ENCODE results near the gene SPEF2.

Gene SPEF2

DNA sequence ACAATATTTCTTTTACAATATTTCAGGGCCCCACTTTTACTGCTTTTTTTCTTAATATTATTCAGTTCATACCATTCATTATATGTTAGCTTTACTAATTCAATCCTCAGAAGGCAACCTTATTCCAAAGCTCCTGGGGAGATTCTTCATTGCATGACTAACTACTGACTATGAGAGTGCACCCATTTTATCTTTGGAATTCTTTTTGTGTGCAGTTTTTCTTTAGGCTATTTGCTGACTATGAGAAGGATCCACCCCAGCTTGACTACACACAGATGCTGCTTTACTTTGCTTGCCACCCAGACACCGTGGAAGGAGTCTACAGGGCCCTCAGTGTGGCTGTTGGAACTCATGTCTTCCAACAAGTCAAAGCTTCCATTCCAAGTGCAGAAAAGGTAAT lies 182.1 kb downstream of the SPEF2 start:
- no peak overlapping the region for H3K4me3 ChIP-seq
- no peak for TF ChIP-seq CTCF (IDR thresholded peaks at IDR 0.05)
- H3K27ac ChIP-seq = no peak overlapping the region
- intact Hi-C loops (cut with DNase I; ENCODE audit: low total_unique reads) = no loop called here
- H3K27me3 ChIP-seq = no peaks in the 10 kb centered on the region
- no peak for DNase-seq
- no peaks in the 10 kb centered on the region for H3K36me3 ChIP-seq
- no peaks in the 10 kb centered on the region for H3K9me3 ChIP-seq
- H3K4me1 ChIP-seq = no peaks in the 10 kb centered on the region

GRCh38 chr5:35803191-35803651 lies 185.6 kb downstream of the SPEF2 start:
- intact Hi-C loops (cut with DNase I; ENCODE audit: low total_unique reads) = no loop called here
- TF ChIP-seq CTCF (IDR thresholded peaks at IDR 0.05) = no peak
- H3K4me1 ChIP-seq = no peaks in the 10 kb centered on the region
- H3K36me3 ChIP-seq = no peaks in the 10 kb centered on the region
- no peak overlapping the region for H3K27ac ChIP-seq
- H3K9me3 ChIP-seq = no peaks in the 10 kb centered on the region
- no peak for DNase-seq
- H3K4me3 ChIP-seq = no peak overlapping the region
- no peaks in the 10 kb centered on the region for H3K27me3 ChIP-seq

DNA sequence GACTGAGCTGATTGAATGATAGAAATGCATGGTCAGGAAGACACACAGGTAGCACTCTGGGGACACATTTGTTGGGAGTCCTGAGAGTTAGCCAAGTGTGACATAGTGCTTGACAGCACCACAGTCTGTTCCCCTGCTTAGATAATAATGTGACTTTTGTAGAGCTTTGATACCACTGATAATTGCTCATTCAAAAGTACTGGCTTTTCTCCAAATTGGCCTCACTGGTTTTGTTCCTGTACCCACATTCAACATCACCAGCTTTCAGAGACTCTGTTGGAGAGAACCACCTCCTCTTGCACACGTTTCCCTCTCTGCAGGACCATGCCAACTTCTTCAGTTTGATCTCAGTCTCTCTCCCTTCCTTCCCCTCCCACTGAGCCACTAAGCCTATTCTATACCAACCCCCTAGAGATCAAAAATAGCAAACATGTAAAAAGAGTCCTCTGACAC lies 186.6 kb downstream of the SPEF2 start:
- intact Hi-C loops (cut with DNase I; ENCODE audit: low total_unique reads) = no loop called here
- Histone ChIP-seq H3K36me3 (no peaks in the 10 kb centered on the region), H3K27me3 (no peaks in the 10 kb centered on the region), H3K27ac (no peak overlapping the region), H3K4me3 (no peak overlapping the region), H3K4me1 (no peaks in the 10 kb centered on the region), H3K9me3 (no peaks in the 10 kb centered on the region)
- TF ChIP-seq CTCF (IDR thresholded peaks at IDR 0.05) = no peak
- no peak for DNase-seq

GRCh38 chr5:35804841-35805240 lies 187.2 kb downstream of the SPEF2 start:
- Histone ChIP-seq H3K4me1 (no peaks in the 10 kb centered on the region), H3K9me3 (no peaks in the 10 kb centered on the region), H3K27me3 (no peaks in the 10 kb centered on the region), H3K36me3 (no peaks in the 10 kb centered on the region), H3K4me3 (no peak overlapping the region), H3K27ac (no peak overlapping the region)
- no peak for DNase-seq
- TF ChIP-seq CTCF (IDR thresholded peaks at IDR 0.05) = no peak
- intact Hi-C loops (cut with DNase I; ENCODE audit: low total_unique reads) = no loop called here

GRCh38 chr5:35810601-35811000 lies 192.9 kb downstream of the SPEF2 start:
- H3K27ac ChIP-seq = no peak overlapping the region
- no peaks in the 10 kb centered on the region for H3K4me1 ChIP-seq
- H3K27me3 ChIP-seq = no peaks in the 10 kb centered on the region
- intact Hi-C loops (cut with DNase I; ENCODE audit: low total_unique reads) = no loop called here
- H3K4me3 ChIP-seq = no peak overlapping the region
- no peak for TF ChIP-seq CTCF (IDR thresholded peaks at IDR 0.05)
- H3K9me3 ChIP-seq = no peaks in the 10 kb centered on the region
- DNase-seq = no peak
- no peaks in the 10 kb centered on the region for H3K36me3 ChIP-seq

DNA sequence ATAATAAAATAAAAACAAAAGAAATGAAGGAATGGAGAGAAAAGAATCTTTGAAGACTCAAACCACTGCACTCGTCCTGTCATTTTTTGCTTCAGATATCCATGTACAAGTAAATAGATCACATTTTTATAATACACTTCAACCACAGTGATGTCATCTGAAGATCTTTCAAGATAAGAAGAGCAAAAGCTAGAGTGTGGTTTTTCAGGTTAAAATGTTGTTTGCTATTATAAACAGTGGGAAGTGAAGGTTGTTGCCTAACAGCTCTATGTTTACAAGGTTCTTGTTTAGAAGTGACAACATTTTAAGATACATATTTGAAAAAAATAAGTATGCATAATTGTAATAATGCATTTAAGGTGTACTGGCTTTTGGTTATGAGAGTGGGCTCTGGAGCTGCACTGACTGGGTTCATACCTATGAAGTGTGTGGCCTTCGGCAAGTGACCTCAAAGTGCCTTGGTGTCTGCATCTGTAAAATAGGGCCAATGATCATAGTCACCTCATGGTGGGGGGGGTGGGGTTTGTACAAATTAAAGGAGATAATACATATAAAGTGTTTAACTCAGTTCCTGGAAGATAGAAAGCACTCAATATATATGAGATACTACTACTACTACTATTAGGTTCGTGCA lies 193.6 kb downstream of the SPEF2 start:
- no peak for TF ChIP-seq CTCF (IDR thresholded peaks at IDR 0.05)
- H3K36me3 ChIP-seq = no peaks in the 10 kb centered on the region
- H3K27me3 ChIP-seq = no peaks in the 10 kb centered on the region
- H3K4me3 ChIP-seq = no peak overlapping the region
- no peak overlapping the region for H3K27ac ChIP-seq
- DNase-seq = no peak
- H3K4me1 ChIP-seq = no peaks in the 10 kb centered on the region
- H3K9me3 ChIP-seq = no peaks in the 10 kb centered on the region
- intact Hi-C loops (cut with DNase I; ENCODE audit: low total_unique reads) = no loop called here
